Hematopoietic multipotent progenitor cell treated with erythropoietin and hydrocortisone succinate and interleukin-3 and kit ligand, for 8 days (in vitro differentiated cells): ENCODE measurements around the gene PDLIM5.
A peak's percentile ranks its signal among the peaks of the same experiment; 100 is the strongest.
"Not testable (repeated sequence)": the region's sequence is repeated elsewhere in the genome, so short reads cannot be mapped to it uniquely, and the experiment has no call there.

Experiments
- DNase-seq: peaks from one replicate; pipeline ENCODE4 v3.0.0-alpha.2; 2015

PDLIM5 gene

GRCh38 chr4:94613248-94613647 is 161.5 kb downstream of the PDLIM5 start:
- DNase-seq, result no peak

GRCh38 chr4:94615451-94615850 is 163.7 kb downstream of the PDLIM5 start:
- no peak for DNase-seq

GRCh38 chr4:94621491-94622080 is 169.8 kb downstream of the PDLIM5 start:
- DNase-seq, result peak; percentile 58

GRCh38 chr4:94623126-94623911 is 171.6 kb downstream of the PDLIM5 start:
- DNase-seq, result no peak

GRCh38 chr4:94626942-94627341 is 175.2 kb downstream of the PDLIM5 start:
- DNase-seq, result no peak

- DNase-seq, result not testable (repeated sequence)
Measured at GRCh38 chr4:94629058-94629457, 177.3 kb downstream of the PDLIM5 start.

GRCh38 chr4:94629837-94630236 is 178.1 kb downstream of the PDLIM5 start:
- DNase-seq, result no peak

GRCh38 chr4:94634271-94634670 is 182.5 kb downstream of the PDLIM5 start:
- DNase-seq, result no peak

- no peak for DNase-seq
Measured at GRCh38 chr4:94635177-94635576, 183.4 kb downstream of the PDLIM5 start.

GRCh38 chr4:94636004-94636403 is 184.3 kb downstream of the PDLIM5 start:
- DNase-seq, result no peak

GRCh38 chr4:94639298-94639697 is 187.6 kb downstream of the PDLIM5 start:
- DNase-seq, result no peak

GRCh38 chr4:94640151-94640550 is 188.4 kb downstream of the PDLIM5 start:
- DNase-seq, result no peak

GRCh38 chr4:94641702-94642560 is 190.2 kb downstream of the PDLIM5 start:
- DNase-seq, result no peak

- DNase-seq, result no peak
Measured at GRCh38 chr4:94642561-94642866, 190.8 kb downstream of the PDLIM5 start.

- no peak for DNase-seq
Measured at GRCh38 chr4:94648699-94649098, 197.0 kb downstream of the PDLIM5 start.

- no peak for DNase-seq
Measured at GRCh38 chr4:94649381-94650133, 197.8 kb downstream of the PDLIM5 start.

GRCh38 chr4:94650134-94650495 is 198.4 kb downstream of the PDLIM5 start:
- DNase-seq, result no peak

- no peak for DNase-seq
Measured at GRCh38 chr4:94650690-94651089, 198.9 kb downstream of the PDLIM5 start.

GRCh38 chr4:94653095-94653649 is 201.4 kb downstream of the PDLIM5 start:
- DNase-seq, result peak; percentile 84

GRCh38 chr4:94653984-94654609 is 202.4 kb downstream of the PDLIM5 start:
- DNase-seq, result no peak

- no peak for DNase-seq
Measured at GRCh38 chr4:94654714-94655113, 203.0 kb downstream of the PDLIM5 start.

- DNase-seq, result no peak
Measured at GRCh38 chr4:94660614-94661013, 208.9 kb downstream of the PDLIM5 start.
